ENCODE data around the gene FMO4. TPM values are rescaled to one million over a fixed set of nuclear protein-coding genes. Genes with fewer than 3 reads are reported as not detected.
"Not testable (repeated sequence)": the region's sequence is repeated elsewhere in the genome, so short reads cannot be mapped to it uniquely, and the experiment has no call there.

The FMO4 gene
- total RNA-seq, 6 experiments from 2014 or later = 12.8 to 32.7 (median 20.0) TPM

- peak; percentile 91 to 97 (median 93) for ATAC-seq
- DNase-seq = peak; percentile 58 to 72 (median 71)
- no peaks in the 10 kb centered on the region for H3K36me3 ChIP-seq
- WGBS (ENCODE audit: insufficient coverage, low coverage, low lambda C conversion rate, missing lambda C conversion rate) = 31% methylated on average over 2 of the region's 3 CpGs
- H3K27me3 ChIP-seq = no peaks in the 10 kb centered on the region
- no peak overlapping the region for H3K4me3 ChIP-seq
- peak overlapping the region; percentile 54 to 73 (median 70) for H3K27ac ChIP-seq
- intact Hi-C loops (cut with DNase I) = no loop called here
- H3K4me1 ChIP-seq = peaks cover 0 to 14% (median 4%) of the 10 kb centered on the region in 4 donors
- H3K9me3 ChIP-seq = no peaks in the 10 kb centered on the region
- TF ChIP-seq, protein P1, sequence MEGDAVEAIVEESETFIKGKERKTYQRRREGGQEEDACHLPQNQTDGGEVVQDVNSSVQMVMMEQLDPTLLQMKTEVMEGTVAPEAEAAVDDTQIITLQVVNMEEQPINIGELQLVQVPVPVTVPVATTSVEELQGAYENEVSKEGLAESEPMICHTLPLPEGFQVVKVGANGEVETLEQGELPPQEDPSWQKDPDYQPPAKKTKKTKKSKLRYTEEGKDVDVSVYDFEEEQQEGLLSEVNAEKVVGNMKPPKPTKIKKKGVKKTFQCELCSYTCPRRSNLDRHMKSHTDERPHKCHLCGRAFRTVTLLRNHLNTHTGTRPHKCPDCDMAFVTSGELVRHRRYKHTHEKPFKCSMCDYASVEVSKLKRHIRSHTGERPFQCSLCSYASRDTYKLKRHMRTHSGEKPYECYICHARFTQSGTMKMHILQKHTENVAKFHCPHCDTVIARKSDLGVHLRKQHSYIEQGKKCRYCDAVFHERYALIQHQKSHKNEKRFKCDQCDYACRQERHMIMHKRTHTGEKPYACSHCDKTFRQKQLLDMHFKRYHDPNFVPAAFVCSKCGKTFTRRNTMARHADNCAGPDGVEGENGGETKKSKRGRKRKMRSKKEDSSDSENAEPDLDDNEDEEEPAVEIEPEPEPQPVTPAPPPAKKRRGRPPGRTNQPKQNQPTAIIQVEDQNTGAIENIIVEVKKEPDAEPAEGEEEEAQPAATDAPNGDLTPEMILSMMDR (IDR thresholded peaks at IDR 0.05) = no peak
Measured at GRCh38 chr1:171351961-171352360, 38.0 kb downstream of the FMO4 start.

GRCh38 chr1:171352554-171352953 is 38.6 kb downstream of the FMO4 start:
- Histone ChIP-seq H3K4me1 (peaks cover 0 to 14% (median 4%) of the 10 kb centered on the region in 4 donors), H3K36me3 (no peaks in the 10 kb centered on the region), H3K27ac (peak overlapping the region in 2 of 3 donors; percentile 54 to 73), H3K27me3 (no peaks in the 10 kb centered on the region), H3K4me3 (no peak overlapping the region), H3K9me3 (no peaks in the 10 kb centered on the region)
- intact Hi-C loops (cut with DNase I) = no loop called here
- WGBS (ENCODE audit: insufficient coverage, low coverage, low lambda C conversion rate, missing lambda C conversion rate) = 92% methylated on average over 2 of the region's 2 CpGs
- DNase-seq (no peak), ATAC-seq (no peak)
- no peak for TF ChIP-seq POLR2A (IDR thresholded peaks at IDR 0.05)
- TF ChIP-seq, protein P1 (IDR thresholded peaks at IDR 0.05) = no peak

DNA sequence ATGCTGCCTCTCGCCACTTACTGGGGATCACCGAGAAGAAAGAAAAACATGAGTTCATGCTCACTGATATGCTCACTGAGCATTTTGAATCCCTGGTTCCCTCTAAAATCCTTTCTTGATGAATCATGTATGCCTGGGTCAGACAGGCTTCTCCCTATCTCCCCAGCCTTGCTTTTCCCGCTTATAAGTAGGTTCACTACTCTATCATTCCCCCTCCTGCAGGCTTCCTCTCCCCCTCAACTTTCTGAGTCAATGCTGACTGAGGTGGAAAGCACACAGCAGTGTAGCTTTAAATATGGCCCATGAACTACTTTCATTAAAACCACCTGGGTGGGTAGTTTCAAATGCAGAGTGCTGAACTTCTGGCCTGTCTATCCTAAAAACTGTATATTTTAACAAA is 41.7 kb downstream of the FMO4 start:
- Histone ChIP-seq H3K27ac (no peak overlapping the region), H3K4me3 (no peak overlapping the region), H3K27me3 (no peaks in the 10 kb centered on the region), H3K4me1 (peaks cover 0 to 25% (median 7%) of the 10 kb centered on the region in 4 donors), H3K9me3 (no peaks in the 10 kb centered on the region), H3K36me3 (no peaks in the 10 kb centered on the region)
- TF ChIP-seq, protein P1 (IDR thresholded peaks at IDR 0.05) = no peak
- TF ChIP-seq POLR2A (IDR thresholded peaks at IDR 0.05) = no peak
- ATAC-seq (no peak), DNase-seq (no peak)
- 79% methylated on average over 3 of the region's 3 CpGs for WGBS (ENCODE audit: insufficient coverage, low coverage, low lambda C conversion rate, missing lambda C conversion rate)
- intact Hi-C loops (cut with DNase I) = no loop called here

- peaks cover 0 to 21% (median 3%) of the 10 kb centered on the region in 4 donors for H3K4me1 ChIP-seq
- peak in 1 of 4 donors; percentile 45 for ATAC-seq
- WGBS (ENCODE audit: insufficient coverage, low coverage, low lambda C conversion rate, missing lambda C conversion rate) = 49% methylated on average over 4 of the region's 4 CpGs
- TF ChIP-seq, protein P1 (IDR thresholded peaks at IDR 0.05) = no peak
- TF ChIP-seq POLR2A (IDR thresholded peaks at IDR 0.05) = no peak
- no peaks in the 10 kb centered on the region for H3K9me3 ChIP-seq
- intact Hi-C loops (cut with DNase I) = no loop called here
- no peaks in the 10 kb centered on the region for H3K36me3 ChIP-seq
- H3K4me3 ChIP-seq = no peak overlapping the region
- no peak for DNase-seq
- H3K27ac ChIP-seq = no peak overlapping the region
- no peaks in the 10 kb centered on the region for H3K27me3 ChIP-seq
Measured at GRCh38 chr1:171357179-171357578, 43.2 kb downstream of the FMO4 start.

GRCh38 chr1:171359355-171359648 is 45.3 kb downstream of the FMO4 start:
- H3K27ac ChIP-seq; DNase-seq; H3K9me3 ChIP-seq; H3K36me3 ChIP-seq; intact Hi-C loops (cut with DNase I); ATAC-seq; H3K27me3 ChIP-seq; H3K4me3 ChIP-seq: not testable (repeated sequence)
- H3K4me1 ChIP-seq = peaks cover 0 to 15% (median 3%) of the 10 kb centered on the region in 4 donors
- 60% methylated on average over 1 of the region's 7 CpGs for WGBS (ENCODE audit: insufficient coverage, low coverage, low lambda C conversion rate, missing lambda C conversion rate)
